HG03060 (cell line): ENCODE data around the gene CCDC78.

ENCODE experiments used
- ATAC-seq: cut with Tn5 transposase; IDR thresholded peaks from one replicate; pipeline ENCODE4 v1.9.1; 2021; ENCODE audit warnings: low read depth, moderate number of reproducible peaks; ENCODE audit not compliant: unreplicated experiment

Gene CCDC78

GRCh38 chr16:726438-727290 lies at the start of gene CCDC78, which contains the start of gene HAGHL:
CCDC78 (minus strand) TSS chr16:726443; CDS start chr16:726367, 76 bp downstream.
HAGHL (plus strand) TSS chr16:727106; CDS start chr16:727510, 404 bp downstream.
- ATAC-seq, result no peak

GRCh38 chr16:775236-775796 lies 49.1 kb upstream of the CCDC78 start:
- ATAC-seq, result no peak

- ATAC-seq, result no peak
Measured at GRCh38 chr16:774086-775001, 48.1 kb upstream of the CCDC78 start.

GRCh38 chr16:772959-773358 lies 46.7 kb upstream of the CCDC78 start:
- ATAC-seq, result no peak

- no peak for ATAC-seq
Measured at GRCh38 chr16:770411-770810, 44.2 kb upstream of the CCDC78 start.

- ATAC-seq, result no peak
Measured at GRCh38 chr16:769934-770333, 43.7 kb upstream of the CCDC78 start.

- ATAC-seq, result no peak
Measured at GRCh38 chr16:769184-769784, 43.0 kb upstream of the CCDC78 start.

- ATAC-seq, result no peak
Measured at GRCh38 chr16:768428-768827, 42.2 kb upstream of the CCDC78 start.

- ATAC-seq, result no peak
Measured at GRCh38 chr16:767743-768235, 41.5 kb upstream of the CCDC78 start.

- no peak for ATAC-seq
Measured at GRCh38 chr16:766820-767640, 40.8 kb upstream of the CCDC78 start.

GRCh38 chr16:766008-766819 lies 40.0 kb upstream of the CCDC78 start:
- ATAC-seq, result no peak

- no peak for ATAC-seq
Measured at GRCh38 chr16:765488-765865, 39.2 kb upstream of the CCDC78 start.

- no peak for ATAC-seq
Measured at GRCh38 chr16:764848-765487, 38.7 kb upstream of the CCDC78 start.

GRCh38 chr16:764184-764750 lies 38.0 kb upstream of the CCDC78 start:
- no peak for ATAC-seq

GRCh38 chr16:763369-764183 lies 37.3 kb upstream of the CCDC78 start:
- ATAC-seq, result no peak

GRCh38 chr16:762595-763268 lies 36.5 kb upstream of the CCDC78 start:
- no peak for ATAC-seq
